Dendritic cell treated with granulocyte-macrophage colony-stimulating factor and Interleukin-4, amounts not matched to agents 40 ng/mL and 50 ng/mL, for 4 days (primary cell): ENCODE measurements around the gene SNX13.
A peak's percentile ranks its signal among the peaks of the same experiment; 100 is the strongest.

Experiments used
- H3K27ac Mint-ChIP-seq: one replicate; pipeline ENCODE4 v1.8.0; 2022; ENCODE audit warnings: mild to moderate bottlenecking, mixed read lengths
- H3K27me3 Mint-ChIP-seq: one replicate; pipeline ENCODE4 v1.8.0; 2022; ENCODE audit warnings: mild to moderate bottlenecking, mixed read lengths
- H3K36me3 Mint-ChIP-seq: one replicate; pipeline ENCODE4 v1.8.0; 2022; ENCODE audit warnings: low read depth, mixed read lengths
- H3K4me1 Mint-ChIP-seq: one replicate; pipeline ENCODE4 v1.8.0; 2022; ENCODE audit warnings: low read depth, mixed read lengths
- H3K4me3 Mint-ChIP-seq: one replicate; pipeline ENCODE4 v1.8.0; 2022; ENCODE audit warnings: mild to moderate bottlenecking, moderate library complexity, mixed read lengths
- H3K9me3 Mint-ChIP-seq: one replicate; pipeline ENCODE4 v1.8.0; 2022; ENCODE audit warnings: mixed read lengths
- intact Hi-C: fragments of 100-400 bp; cut with micrococcal nuclease; formaldehyde crosslinking; loops from one replicate; pipeline ENCODE4 v1.15.0; 2022

Gene SNX13

GRCh38 chr7:17965603-17966002 is 25.3 kb upstream of the SNX13 start:
- no peaks in the 10 kb centered on the region for H3K4me1 Mint-ChIP-seq
- peaks cover 2% of the 10 kb centered on the region for H3K27me3 Mint-ChIP-seq
- H3K27ac Mint-ChIP-seq = no peak overlapping the region
- intact Hi-C loops = no loop called here
- no peaks in the 10 kb centered on the region for H3K36me3 Mint-ChIP-seq
- no peaks in the 10 kb centered on the region for H3K9me3 Mint-ChIP-seq
- H3K4me3 Mint-ChIP-seq = no peak overlapping the region

GRCh38 chr7:17963281-17963680 is 23.0 kb upstream of the SNX13 start:
- intact Hi-C loops = no loop called here
- H3K4me1 Mint-ChIP-seq = no peaks in the 10 kb centered on the region
- no peak overlapping the region for H3K27ac Mint-ChIP-seq
- H3K9me3 Mint-ChIP-seq = no peaks in the 10 kb centered on the region
- H3K4me3 Mint-ChIP-seq = no peak overlapping the region
- no peaks in the 10 kb centered on the region for H3K36me3 Mint-ChIP-seq
- peaks cover 3% of the 10 kb centered on the region for H3K27me3 Mint-ChIP-seq

GRCh38 chr7:17962652-17963051 is 22.4 kb upstream of the SNX13 start:
- H3K27me3 Mint-ChIP-seq = peaks cover 3% of the 10 kb centered on the region
- no peaks in the 10 kb centered on the region for H3K36me3 Mint-ChIP-seq
- H3K27ac Mint-ChIP-seq = no peak overlapping the region
- intact Hi-C loops = no loop called here
- no peaks in the 10 kb centered on the region for H3K9me3 Mint-ChIP-seq
- H3K4me1 Mint-ChIP-seq = no peaks in the 10 kb centered on the region
- no peak overlapping the region for H3K4me3 Mint-ChIP-seq

GRCh38 chr7:17957871-17958270 is 17.6 kb upstream of the SNX13 start:
- Mint-ChIP-seq H3K9me3 (no peaks in the 10 kb centered on the region), H3K27ac (no peak overlapping the region), H3K27me3 (peaks cover 3% of the 10 kb centered on the region), H3K36me3 (no peaks in the 10 kb centered on the region), H3K4me3 (no peak overlapping the region), H3K4me1 (no peaks in the 10 kb centered on the region)
- intact Hi-C loops = no loop called here

DNA sequence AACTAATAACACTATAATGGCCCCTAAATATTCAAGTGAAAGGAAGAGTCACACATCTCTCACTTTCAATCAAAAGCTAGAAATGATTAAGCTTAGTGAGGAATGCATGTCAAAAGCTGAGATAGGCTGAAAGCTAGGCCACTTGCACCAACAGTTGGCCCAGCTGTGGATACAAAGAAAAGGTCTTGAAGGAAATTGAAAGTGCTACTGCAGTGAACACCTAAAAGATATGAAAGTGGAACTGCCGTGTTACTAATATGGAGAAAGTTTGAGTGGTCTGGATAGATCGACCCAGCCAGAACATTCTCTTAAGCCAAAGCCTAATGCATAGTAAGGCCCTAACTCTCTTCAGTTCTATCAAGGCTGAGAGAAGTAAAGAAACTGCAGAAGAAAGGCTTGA is 12.1 kb upstream of the SNX13 start:
- H3K4me1 Mint-ChIP-seq = peaks cover 9% of the 10 kb centered on the region
- no peaks in the 10 kb centered on the region for H3K36me3 Mint-ChIP-seq
- no peak overlapping the region for H3K27ac Mint-ChIP-seq
- H3K27me3 Mint-ChIP-seq = no peaks in the 10 kb centered on the region
- intact Hi-C loops = loop anchor here (5.0 kb wide), 1 partner anchor 180 kb away; no protein-coding TSS in a partner anchor
- no peak overlapping the region for H3K4me3 Mint-ChIP-seq
- no peaks in the 10 kb centered on the region for H3K9me3 Mint-ChIP-seq

GRCh38 chr7:17951742-17952254 is 11.5 kb upstream of the SNX13 start:
- H3K4me3 Mint-ChIP-seq = no peak overlapping the region
- no peaks in the 10 kb centered on the region for H3K27me3 Mint-ChIP-seq
- no peak overlapping the region for H3K27ac Mint-ChIP-seq
- peaks cover 12% of the 10 kb centered on the region for H3K4me1 Mint-ChIP-seq
- H3K36me3 Mint-ChIP-seq = no peaks in the 10 kb centered on the region
- no peaks in the 10 kb centered on the region for H3K9me3 Mint-ChIP-seq
- intact Hi-C loops = loop anchor here (5.0 kb wide), 1 partner anchor 179 kb away; no protein-coding TSS in a partner anchor

DNA sequence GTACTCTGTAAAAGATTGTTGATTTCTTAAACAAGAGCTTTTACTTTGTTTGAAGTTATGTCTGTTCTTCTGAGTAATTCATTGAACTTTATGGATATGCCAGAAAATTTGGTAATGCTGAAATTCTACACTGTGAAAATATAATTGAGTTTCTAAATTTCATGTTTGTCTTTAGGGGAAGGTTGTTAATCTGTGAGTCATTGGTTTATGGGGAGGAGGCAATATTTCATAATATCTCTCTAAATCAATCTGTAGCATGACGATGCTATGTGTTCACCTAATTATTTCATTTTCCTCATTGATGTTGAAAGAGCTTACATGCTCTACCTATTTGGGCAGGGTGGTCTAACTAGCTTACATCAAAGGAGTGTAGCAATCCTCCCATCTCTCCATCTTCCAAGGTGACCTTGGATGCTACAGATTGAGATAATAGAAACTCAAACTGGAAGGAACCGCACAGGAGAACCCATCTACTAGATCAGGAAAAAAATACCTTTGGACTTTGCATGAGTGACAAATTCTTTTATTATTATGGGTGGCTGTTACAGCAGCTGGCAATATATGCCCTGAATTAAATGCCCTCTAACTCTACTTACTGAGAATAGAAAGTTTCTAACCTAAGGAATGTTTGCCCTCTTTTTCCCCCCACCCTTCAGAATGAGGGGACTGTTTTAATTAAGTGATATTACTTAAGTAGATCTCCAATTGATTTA is 8.4 kb upstream of the SNX13 start:
- no peaks in the 10 kb centered on the region for H3K9me3 Mint-ChIP-seq
- H3K36me3 Mint-ChIP-seq = no peaks in the 10 kb centered on the region
- peaks cover 1% of the 10 kb centered on the region for H3K27me3 Mint-ChIP-seq
- no peak overlapping the region for H3K4me3 Mint-ChIP-seq
- peaks cover 12% of the 10 kb centered on the region for H3K4me1 Mint-ChIP-seq
- intact Hi-C loops = loop anchor here (5.0 kb wide), 1 partner anchor 389 kb away; no protein-coding TSS in a partner anchor
- no peak overlapping the region for H3K27ac Mint-ChIP-seq

GRCh38 chr7:17947620-17948019 is 7.3 kb upstream of the SNX13 start:
- intact Hi-C loops = loop anchor here (2.0 to 5.0 kb wide), 2 partner anchors 35 to 390 kb away; no protein-coding TSS in a partner anchor
- peak overlapping the region; percentile 65 for H3K27ac Mint-ChIP-seq
- H3K4me1 Mint-ChIP-seq = peaks cover 13% of the 10 kb centered on the region
- H3K4me3 Mint-ChIP-seq = no peak overlapping the region
- peaks cover 1% of the 10 kb centered on the region for H3K27me3 Mint-ChIP-seq
- no peaks in the 10 kb centered on the region for H3K9me3 Mint-ChIP-seq
- no peaks in the 10 kb centered on the region for H3K36me3 Mint-ChIP-seq

DNA sequence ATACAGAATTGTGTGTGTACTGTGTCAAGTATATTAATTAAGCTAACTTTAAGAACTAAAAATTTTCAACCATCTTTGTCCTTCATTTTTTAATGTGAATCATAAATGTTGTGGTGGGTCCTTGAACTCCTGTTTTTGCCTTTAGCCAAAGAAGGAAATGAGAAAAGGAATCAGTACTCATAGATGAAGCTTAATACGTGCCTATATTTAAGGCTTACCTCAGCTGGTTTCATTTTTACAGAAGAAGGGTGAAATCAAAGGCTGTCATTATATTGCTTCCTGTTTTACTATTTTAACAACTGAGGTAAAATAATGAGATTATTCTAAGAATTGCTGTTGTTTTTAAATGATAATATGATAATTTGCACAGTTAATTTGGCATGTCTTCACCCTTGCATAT is 6.3 kb upstream of the SNX13 start:
- Mint-ChIP-seq H3K9me3 (no peaks in the 10 kb centered on the region), H3K4me1 (peaks cover 20% of the 10 kb centered on the region), H3K27me3 (peaks cover 1% of the 10 kb centered on the region), H3K36me3 (no peaks in the 10 kb centered on the region), H3K27ac (no peak overlapping the region), H3K4me3 (no peak overlapping the region)
- intact Hi-C loops = loop anchor here (2.0 to 5.0 kb wide), 2 partner anchors 36 to 391 kb away; no protein-coding TSS in a partner anchor

- H3K4me1 Mint-ChIP-seq = peaks cover 20% of the 10 kb centered on the region
- intact Hi-C loops = loop anchor here (5.0 kb wide), 1 partner anchor 393 kb away; no protein-coding TSS in a partner anchor
- peaks cover 12% of the 10 kb centered on the region for H3K36me3 Mint-ChIP-seq
- H3K27me3 Mint-ChIP-seq = peaks cover 1% of the 10 kb centered on the region
- H3K27ac Mint-ChIP-seq = no peak overlapping the region
- no peak overlapping the region for H3K4me3 Mint-ChIP-seq
- H3K9me3 Mint-ChIP-seq = no peaks in the 10 kb centered on the region
Observed at GRCh38 chr7:17944720-17945119, 4.4 kb upstream of the SNX13 start.

DNA sequence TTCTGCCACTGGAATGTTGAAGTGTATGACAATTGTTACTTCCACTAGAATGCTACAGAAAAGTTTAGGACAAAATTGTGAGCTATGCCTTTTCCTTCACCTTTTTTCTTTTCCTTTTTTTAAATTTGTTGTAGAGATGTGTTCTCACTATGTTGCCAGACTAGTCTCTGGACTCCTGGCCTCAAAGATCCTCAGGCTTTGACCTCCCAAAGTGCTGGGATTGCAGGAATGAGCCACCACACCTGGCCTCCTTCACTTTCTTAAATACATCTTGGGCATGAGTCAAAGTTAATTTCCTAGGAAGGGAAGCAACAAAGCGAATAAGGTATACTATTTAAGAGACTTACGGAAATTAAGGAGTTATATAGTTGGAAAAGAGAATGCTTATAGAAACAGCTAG is 2.7 kb upstream of the SNX13 start:
- H3K27me3 Mint-ChIP-seq = peaks cover 1% of the 10 kb centered on the region
- intact Hi-C loops = no loop called here
- H3K27ac Mint-ChIP-seq = no peak overlapping the region
- peaks cover 18% of the 10 kb centered on the region for H3K4me1 Mint-ChIP-seq
- no peak overlapping the region for H3K4me3 Mint-ChIP-seq
- no peaks in the 10 kb centered on the region for H3K9me3 Mint-ChIP-seq
- peaks cover 18% of the 10 kb centered on the region for H3K36me3 Mint-ChIP-seq

GRCh38 chr7:17942231-17942630 is 1.9 kb upstream of the SNX13 start:
- H3K27ac Mint-ChIP-seq = no peak overlapping the region

DNA sequence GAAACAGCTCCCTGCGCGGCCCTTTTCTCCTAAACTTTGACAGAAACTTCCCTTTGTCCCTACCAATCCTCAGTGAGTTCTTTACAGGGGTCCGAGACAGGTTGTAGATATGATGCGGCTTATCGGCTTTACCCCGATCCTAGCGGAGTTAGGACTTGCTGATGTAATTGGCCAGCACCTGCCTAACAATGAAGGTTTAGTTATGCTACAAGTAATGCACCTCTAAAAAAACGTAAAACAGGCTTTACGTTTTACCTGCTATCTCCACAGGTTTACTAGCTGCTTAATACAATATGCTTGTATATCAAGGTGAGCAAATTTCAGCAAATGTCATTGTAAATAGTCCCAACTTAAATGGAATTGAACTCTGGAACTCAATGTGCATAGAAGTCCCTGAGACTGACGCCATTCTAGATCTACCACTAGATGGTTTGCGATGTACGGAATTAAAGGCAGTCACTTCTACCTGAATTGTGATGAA is 697 bp upstream of the SNX13 start:
- H3K4me1 Mint-ChIP-seq = peaks cover 23% of the 10 kb centered on the region
- no peaks in the 10 kb centered on the region for H3K9me3 Mint-ChIP-seq
- intact Hi-C loops = no loop called here
- H3K4me3 Mint-ChIP-seq = peak overlapping the region; percentile 90
- peaks cover 1% of the 10 kb centered on the region for H3K27me3 Mint-ChIP-seq
- peak overlapping the region; percentile 97 for H3K27ac Mint-ChIP-seq
- H3K36me3 Mint-ChIP-seq = peaks cover 24% of the 10 kb centered on the region

More at GRCh38 chr7:17942231-17942630, 1.9 kb upstream of the SNX13 start:
- intact Hi-C loops = no loop called here
- H3K36me3 Mint-ChIP-seq = peaks cover 18% of the 10 kb centered on the region
- no peak overlapping the region for H3K4me3 Mint-ChIP-seq
- no peaks in the 10 kb centered on the region for H3K9me3 Mint-ChIP-seq
- peaks cover 18% of the 10 kb centered on the region for H3K4me1 Mint-ChIP-seq
- peaks cover 1% of the 10 kb centered on the region for H3K27me3 Mint-ChIP-seq

DNA sequence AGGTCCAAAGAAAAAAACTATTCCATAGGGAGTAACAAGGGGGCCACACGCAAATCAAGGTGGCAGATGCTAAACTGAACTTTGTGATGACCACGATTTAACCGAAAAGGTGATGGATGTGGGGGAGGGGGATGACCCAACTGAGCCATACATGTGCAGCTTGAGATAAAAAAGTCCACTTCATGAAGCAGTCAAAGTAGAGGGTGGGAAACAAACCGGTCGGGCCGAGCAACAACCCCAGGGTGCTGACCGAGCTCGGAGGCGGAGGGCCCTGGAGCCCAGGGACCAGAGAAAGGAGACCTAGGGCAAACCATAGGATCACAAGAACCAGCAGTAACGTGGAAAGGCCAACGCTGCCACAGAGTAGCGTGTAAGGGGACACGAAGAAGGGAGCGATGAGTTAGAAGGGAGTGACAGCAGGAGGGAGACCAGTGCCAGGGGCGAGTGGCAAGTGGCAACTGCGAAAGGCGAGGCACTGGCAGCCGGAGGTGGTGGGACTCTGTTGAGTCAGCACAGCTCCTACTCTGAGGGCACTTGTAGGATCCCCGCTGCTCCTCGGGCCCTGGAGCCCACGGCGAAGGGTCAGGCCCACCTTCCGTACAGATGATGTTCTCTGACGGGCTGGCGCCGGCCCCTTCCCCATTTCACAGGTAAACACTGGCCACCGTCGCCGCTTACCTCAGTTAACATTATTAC is 540 bp downstream of the SNX13 start:
- peak overlapping the region; percentile 90 for H3K4me3 Mint-ChIP-seq
- intact Hi-C loops = no loop called here
- H3K27ac Mint-ChIP-seq = peak overlapping the region; percentile 97
- H3K27me3 Mint-ChIP-seq = peaks cover 1% of the 10 kb centered on the region
- peaks cover 24% of the 10 kb centered on the region for H3K36me3 Mint-ChIP-seq
- peaks cover 29% of the 10 kb centered on the region for H3K4me1 Mint-ChIP-seq
- H3K9me3 Mint-ChIP-seq = no peaks in the 10 kb centered on the region
